Activated T-cell treated with anti-CD3 and anti-CD28 coated beads, Interleukin-2, amount 50 U/mL, for 24 hours (primary cell): ENCODE data around the gene CNDP2.
"Not testable (repeated sequence)": the region's sequence is repeated elsewhere in the genome, so short reads cannot be mapped to it uniquely, and the experiment has no call there.

Experiments
- DNase-seq: peaks from one replicate; pipeline ENCODE4 v3.0.0-alpha.2; 2020
- H3K27ac Mint-ChIP-seq: 2 replicates; pipeline ENCODE4 v1.8.0; 2020; ENCODE audit warnings: mild to moderate bottlenecking, mixed read lengths
- H3K27me3 Mint-ChIP-seq: 2 replicates; pipeline ENCODE4 v1.8.0; 2020; ENCODE audit warnings: mixed read lengths
- H3K36me3 Mint-ChIP-seq: 2 replicates; pipeline ENCODE4 v1.8.0; 2020; ENCODE audit warnings: low read depth, mixed read lengths
- H3K4me1 Mint-ChIP-seq: 2 replicates; pipeline ENCODE4 v1.8.0; 2020; ENCODE audit warnings: low read depth, mixed read lengths
- H3K4me3 Mint-ChIP-seq: 2 replicates; pipeline ENCODE4 v1.8.0; 2020; ENCODE audit warnings: mild to moderate bottlenecking, moderate library complexity, mixed read lengths
- H3K9me3 Mint-ChIP-seq: 2 replicates; pipeline ENCODE4 v1.8.0; 2020; ENCODE audit warnings: mixed read lengths

CNDP2 gene

DNA sequence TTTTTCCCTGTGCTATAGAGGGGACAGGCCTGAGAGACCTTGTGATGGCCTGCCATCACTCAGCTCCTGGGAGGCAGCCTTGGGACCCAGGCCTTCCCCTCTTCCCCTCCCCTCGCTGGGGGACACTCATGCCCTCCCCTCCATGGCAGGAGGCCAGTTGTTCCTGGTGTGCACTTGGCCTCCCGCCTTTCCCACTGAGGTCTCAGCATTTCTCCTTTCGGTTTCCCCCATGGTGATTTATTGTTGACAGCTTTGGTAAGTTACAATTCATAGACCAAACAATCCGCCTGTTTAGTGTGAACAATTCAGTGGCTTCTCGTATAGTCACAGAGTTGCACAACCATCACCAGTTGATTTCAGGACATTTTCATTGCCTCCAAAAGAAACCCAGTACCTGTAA is 27.9 kb downstream of the CNDP2 start:
- Mint-ChIP-seq H3K4me1 (no peaks in the 10 kb centered on the region), H3K36me3 (peaks cover 52% of the 10 kb centered on the region), H3K4me3 (no peak overlapping the region), H3K27ac (no peak overlapping the region), H3K27me3 (no peaks in the 10 kb centered on the region), H3K9me3 (no peaks in the 10 kb centered on the region)
- no peak for DNase-seq

DNA sequence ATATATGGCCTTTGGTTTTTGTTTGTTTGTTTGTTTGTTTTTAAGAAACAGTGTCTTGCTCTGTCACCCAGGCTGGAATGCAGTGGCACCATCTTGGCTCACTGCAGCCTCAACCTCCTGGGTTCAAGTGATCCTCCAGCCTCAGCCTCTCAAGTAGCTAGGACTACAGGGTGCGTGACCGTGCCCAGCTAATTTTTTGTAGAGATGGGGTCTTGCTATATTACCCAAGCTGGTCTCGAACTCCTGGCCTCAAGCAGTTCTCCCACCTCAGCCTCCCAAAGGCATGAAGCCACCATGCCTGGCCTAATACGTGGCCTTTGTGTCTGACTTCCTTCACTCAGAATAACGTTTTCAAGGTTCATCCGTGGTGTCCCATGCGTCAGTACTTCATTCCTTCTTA is 28.8 kb downstream of the CNDP2 start:
- H3K36me3 Mint-ChIP-seq: peaks cover 44% of the 10 kb centered on the region
- not testable (repeated sequence) for H3K4me3 Mint-ChIP-seq, H3K4me1 Mint-ChIP-seq, H3K27me3 Mint-ChIP-seq, H3K27ac Mint-ChIP-seq, H3K9me3 Mint-ChIP-seq, DNase-seq

GRCh38 chr18:74525741-74526140 is 29.6 kb downstream of the CNDP2 start:
- H3K4me3 Mint-ChIP-seq: no peak overlapping the region
- peaks cover 35% of the 10 kb centered on the region for H3K36me3 Mint-ChIP-seq
- no peak overlapping the region for H3K27ac Mint-ChIP-seq
- no peak for DNase-seq
- no peaks in the 10 kb centered on the region for H3K4me1 Mint-ChIP-seq
- H3K9me3 Mint-ChIP-seq: no peaks in the 10 kb centered on the region
- H3K27me3 Mint-ChIP-seq: no peaks in the 10 kb centered on the region

- Mint-ChIP-seq H3K27me3 (no peaks in the 10 kb centered on the region), H3K4me3 (no peak overlapping the region), H3K9me3 (no peaks in the 10 kb centered on the region), H3K27ac (no peak overlapping the region), H3K4me1 (no peaks in the 10 kb centered on the region), H3K36me3 (peaks cover 28% of the 10 kb centered on the region)
- no peak for DNase-seq
These were observed 30.3 kb downstream of the CNDP2 start for GRCh38 chr18:74526488-74526887.

DNA sequence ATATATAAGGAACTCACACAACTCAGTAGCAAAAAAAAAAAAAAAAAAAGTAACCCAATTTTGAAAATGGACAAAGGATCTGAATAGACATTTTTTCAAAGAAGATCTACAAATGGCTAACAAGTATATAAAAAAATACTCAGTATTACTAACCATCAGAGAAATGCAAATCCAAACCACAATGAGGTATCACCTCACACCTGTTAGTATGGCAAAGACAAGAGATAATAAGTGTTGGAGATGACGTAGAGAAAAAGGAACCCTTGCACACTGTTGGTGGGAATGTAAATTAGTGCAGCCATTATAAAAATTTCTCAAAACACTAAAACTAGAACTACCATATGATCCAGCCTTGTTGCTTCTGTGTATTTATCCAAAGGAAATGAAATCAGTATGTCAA is 32.3 kb downstream of the CNDP2 start:
- H3K4me3 Mint-ChIP-seq: no peak overlapping the region
- H3K27me3 Mint-ChIP-seq: no peaks in the 10 kb centered on the region
- peaks cover 8% of the 10 kb centered on the region for H3K36me3 Mint-ChIP-seq
- no peaks in the 10 kb centered on the region for H3K4me1 Mint-ChIP-seq
- no peaks in the 10 kb centered on the region for H3K9me3 Mint-ChIP-seq
- H3K27ac Mint-ChIP-seq: no peak overlapping the region
- no peak for DNase-seq

- no peaks in the 10 kb centered on the region for H3K27me3 Mint-ChIP-seq
- no peak overlapping the region for H3K27ac Mint-ChIP-seq
- no peak overlapping the region for H3K4me3 Mint-ChIP-seq
- no peaks in the 10 kb centered on the region for H3K4me1 Mint-ChIP-seq
- H3K36me3 Mint-ChIP-seq: peaks cover 6% of the 10 kb centered on the region
- H3K9me3 Mint-ChIP-seq: no peaks in the 10 kb centered on the region
- no peak for DNase-seq
These were observed 32.8 kb downstream of the CNDP2 start for GRCh38 chr18:74528913-74529312.

DNA sequence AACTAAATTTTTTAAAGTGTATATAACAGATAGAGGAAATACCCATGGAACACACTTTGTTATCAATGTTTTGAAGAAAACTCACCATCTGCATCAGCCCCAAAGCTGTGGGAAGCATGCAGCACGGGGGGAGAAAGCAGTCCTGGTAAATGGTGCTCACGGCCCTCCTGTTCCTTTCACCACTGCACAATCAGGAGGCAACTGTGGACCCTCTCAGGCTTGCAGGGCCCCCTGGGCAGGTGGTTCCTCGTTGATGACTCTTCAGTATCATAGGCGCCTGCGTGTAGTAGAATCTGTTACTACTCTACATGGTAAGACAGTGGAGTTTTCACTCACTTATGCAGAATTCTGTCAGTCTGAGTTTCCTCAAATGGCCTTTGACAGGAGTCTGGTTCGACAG is 33.2 kb downstream of the CNDP2 start:
- peak; percentile 3 for DNase-seq
- H3K9me3 Mint-ChIP-seq: no peaks in the 10 kb centered on the region
- H3K27me3 Mint-ChIP-seq: no peaks in the 10 kb centered on the region
- peaks cover 1% of the 10 kb centered on the region for H3K36me3 Mint-ChIP-seq
- H3K27ac Mint-ChIP-seq: no peak overlapping the region
- H3K4me3 Mint-ChIP-seq: no peak overlapping the region
- H3K4me1 Mint-ChIP-seq: no peaks in the 10 kb centered on the region

GRCh38 chr18:74529811-74530583 is 33.8 kb downstream of the CNDP2 start:
- H3K4me3 Mint-ChIP-seq: no peak overlapping the region

DNA sequence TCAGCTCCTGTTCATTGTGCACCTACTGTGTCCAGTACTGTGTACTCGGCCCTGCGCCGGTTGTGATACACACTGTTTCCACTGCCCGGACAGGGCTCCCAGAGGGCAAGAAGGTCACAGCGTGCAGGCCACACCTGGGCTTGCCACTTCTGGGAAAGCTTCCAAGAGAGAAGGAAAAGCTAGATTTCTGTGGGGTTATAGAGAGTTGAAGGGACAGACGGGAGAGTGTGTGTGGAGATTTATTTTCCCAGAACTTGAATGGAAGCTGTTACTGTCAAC is 34.4 kb downstream of the CNDP2 start:
- H3K27ac Mint-ChIP-seq: no peak overlapping the region
- no peaks in the 10 kb centered on the region for H3K9me3 Mint-ChIP-seq
- H3K36me3 Mint-ChIP-seq: no peaks in the 10 kb centered on the region
- DNase-seq: no peak
- no peaks in the 10 kb centered on the region for H3K4me1 Mint-ChIP-seq
- no peaks in the 10 kb centered on the region for H3K27me3 Mint-ChIP-seq
- no peak overlapping the region for H3K4me3 Mint-ChIP-seq

More at GRCh38 chr18:74529811-74530583, 33.8 kb downstream of the CNDP2 start:
- H3K9me3 Mint-ChIP-seq: no peaks in the 10 kb centered on the region
- DNase-seq: no peak
- no peak overlapping the region for H3K27ac Mint-ChIP-seq
- H3K36me3 Mint-ChIP-seq: no peaks in the 10 kb centered on the region
- H3K4me1 Mint-ChIP-seq: no peaks in the 10 kb centered on the region
- H3K27me3 Mint-ChIP-seq: no peaks in the 10 kb centered on the region

DNA sequence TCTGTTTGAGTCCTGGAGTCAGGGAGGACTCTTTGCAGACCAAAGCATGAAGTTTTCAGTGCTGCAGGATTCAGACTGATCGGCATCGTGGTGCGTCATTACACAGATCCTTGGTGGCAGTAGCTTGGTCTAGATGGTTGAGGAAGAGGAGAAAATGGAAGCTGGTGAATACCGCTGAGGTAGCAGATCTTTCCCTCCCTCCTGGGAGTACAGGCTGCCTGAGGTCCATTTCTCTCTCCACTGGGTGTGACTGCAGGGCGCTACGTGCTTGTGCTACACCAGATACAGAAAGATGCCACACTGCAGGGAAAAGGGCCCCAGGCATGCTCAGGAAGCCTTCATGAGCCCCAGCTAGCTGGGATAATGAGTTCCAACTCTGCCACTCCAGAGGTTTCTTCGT is 34.9 kb downstream of the CNDP2 start:
- DNase-seq: peak; percentile 9
- Mint-ChIP-seq H3K36me3 (no peaks in the 10 kb centered on the region), H3K4me1 (no peaks in the 10 kb centered on the region), H3K4me3 (no peak overlapping the region), H3K27ac (no peak overlapping the region), H3K9me3 (no peaks in the 10 kb centered on the region), H3K27me3 (no peaks in the 10 kb centered on the region)

- Mint-ChIP-seq H3K4me1 (peaks cover 5% of the 10 kb centered on the region), H3K27ac (no peak overlapping the region), H3K4me3 (no peak overlapping the region), H3K27me3 (no peaks in the 10 kb centered on the region), H3K36me3 (no peaks in the 10 kb centered on the region), H3K9me3 (no peaks in the 10 kb centered on the region)
- peak; percentile 7 for DNase-seq
These were observed 36.4 kb downstream of the CNDP2 start for GRCh38 chr18:74532511-74533025.

DNA sequence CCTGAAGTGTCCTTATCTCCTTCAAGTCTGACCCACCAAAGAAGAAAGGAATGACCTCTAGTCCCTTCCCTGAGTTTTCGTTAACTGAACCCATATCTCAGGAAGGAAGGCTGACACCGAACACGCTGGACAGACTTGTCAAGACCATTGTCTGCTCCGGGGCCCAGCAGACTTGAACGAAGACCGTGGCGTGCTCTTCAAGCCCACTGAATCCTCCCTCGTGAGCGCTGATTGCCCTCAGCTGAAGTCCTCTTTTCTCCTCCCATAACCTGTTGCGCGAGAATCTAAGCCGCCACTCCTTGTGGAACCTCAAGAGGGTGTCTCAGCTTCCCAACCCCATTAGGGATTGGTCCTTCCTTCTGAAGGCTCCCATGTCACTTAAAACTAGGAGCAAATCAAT is 37.5 kb downstream of the CNDP2 start:
- H3K27ac Mint-ChIP-seq: no peak overlapping the region
- H3K27me3 Mint-ChIP-seq: no peaks in the 10 kb centered on the region
- peaks cover 5% of the 10 kb centered on the region for H3K4me1 Mint-ChIP-seq
- no peaks in the 10 kb centered on the region for H3K36me3 Mint-ChIP-seq
- no peaks in the 10 kb centered on the region for H3K9me3 Mint-ChIP-seq
- DNase-seq: no peak
- H3K4me3 Mint-ChIP-seq: no peak overlapping the region

- no peaks in the 10 kb centered on the region for H3K27me3 Mint-ChIP-seq
- H3K9me3 Mint-ChIP-seq: no peaks in the 10 kb centered on the region
- no peak within 1 kb of the TSS for H3K4me3 Mint-ChIP-seq
- DNase-seq: peak; percentile 21
- peaks cover 5% of the 10 kb centered on the region for H3K4me1 Mint-ChIP-seq
- H3K36me3 Mint-ChIP-seq: no peaks in the 10 kb centered on the region
- H3K27ac Mint-ChIP-seq: no peak within 1 kb of the TSS
These were observed 38.2 kb downstream of the CNDP2 start, which contains the start of gene CNDP1 for GRCh38 chr18:74534150-74534969. TSS of gene CNDP1 (plus strand) at chr18:74534500. CDS start at chr18:74534668, 168 bp downstream.

DNA sequence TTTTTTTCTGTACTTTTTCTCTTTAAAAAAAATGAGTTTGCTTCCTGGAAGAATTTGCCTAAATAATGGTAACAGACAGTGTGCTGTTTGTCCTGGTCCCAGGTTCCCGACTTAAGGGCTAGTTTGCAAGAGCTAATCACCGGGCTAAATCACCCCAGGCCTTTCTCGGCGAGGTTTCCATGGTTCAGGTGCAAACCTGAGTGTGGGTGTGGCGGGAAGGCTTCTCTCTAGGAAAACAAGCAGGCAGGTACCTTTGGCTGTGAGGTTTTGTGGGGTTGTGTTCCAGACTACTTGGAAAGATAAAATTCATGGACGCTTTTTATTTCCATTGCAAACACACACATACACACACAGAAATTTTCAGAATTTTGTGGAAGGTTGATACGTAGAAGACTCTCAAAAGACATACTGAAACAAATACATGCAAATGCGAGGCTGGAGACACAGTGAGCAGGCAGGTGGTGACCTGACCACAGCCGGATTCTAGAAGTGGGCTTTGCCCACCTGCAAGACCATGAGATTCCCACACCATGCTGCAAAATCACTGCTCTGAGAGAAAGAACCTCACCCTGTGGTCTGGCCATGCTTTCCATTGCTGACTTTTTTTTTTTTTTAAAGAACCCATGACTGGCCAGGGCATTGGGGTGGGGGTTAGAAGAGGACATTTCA is 39.0 kb downstream of the CNDP2 start:
- no peak overlapping the region for H3K4me3 Mint-ChIP-seq
- peaks cover 5% of the 10 kb centered on the region for H3K4me1 Mint-ChIP-seq
- no peaks in the 10 kb centered on the region for H3K27me3 Mint-ChIP-seq
- H3K36me3 Mint-ChIP-seq: no peaks in the 10 kb centered on the region
- H3K9me3 Mint-ChIP-seq: no peaks in the 10 kb centered on the region
- H3K27ac Mint-ChIP-seq: no peak overlapping the region
- DNase-seq: peak; percentile 6

DNA sequence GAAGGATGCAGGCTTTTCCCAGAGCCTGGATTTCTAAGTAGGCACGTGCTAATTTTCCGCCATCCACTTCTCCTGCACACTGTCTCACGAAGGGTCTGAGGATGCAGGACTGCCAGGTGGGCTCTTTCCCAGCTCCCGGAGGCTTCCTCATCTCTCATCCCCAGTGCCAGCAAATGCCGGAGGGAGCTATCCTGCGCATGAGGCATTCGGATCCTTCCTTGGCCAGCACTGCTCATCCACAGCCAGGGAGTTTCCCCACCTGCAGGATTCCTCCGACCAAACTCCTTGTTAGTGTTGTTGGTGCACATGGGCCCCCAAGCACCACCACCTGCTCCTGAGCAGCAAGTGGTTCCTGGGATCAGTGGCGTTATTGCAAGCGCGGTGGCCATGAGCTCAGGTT is 43.1 kb downstream of the CNDP2 start:
- no peak overlapping the region for H3K4me3 Mint-ChIP-seq
- no peaks in the 10 kb centered on the region for H3K36me3 Mint-ChIP-seq
- no peak overlapping the region for H3K27ac Mint-ChIP-seq
- peaks cover 5% of the 10 kb centered on the region for H3K4me1 Mint-ChIP-seq
- H3K9me3 Mint-ChIP-seq: no peaks in the 10 kb centered on the region
- H3K27me3 Mint-ChIP-seq: peaks cover 3% of the 10 kb centered on the region
- no peak for DNase-seq
